Thyroid gland (tissue), 4 donors: ENCODE measurements around the gene MYL3.

Experiments
- POLR2A ChIP-seq, 2 donors: fragments of 450-650 bp; IDR thresholded peaks; one replicate each; pipeline ENCODE4 v1.6.1; 2017; ENCODE audit warnings: antibody characterized with exemption in 2 of 2, mild to moderate bottlenecking in 2 of 2, moderate library complexity in 1 of 2
- TF ChIP-seq, protein P1 (sequence below), 6 experiments: fragments of 200-600 bp in 3 of 6; fragments of 450-650 bp in 3 of 6; sonication (generic) in 3 of 6; IDR thresholded peaks; one replicate each; pipeline ENCODE4 v1.5.1; 2016 to 2019; ENCODE audit warnings: antibody characterized with exemption in 6 of 6, mild to moderate bottlenecking in 2 of 6, inconsistent platforms in 1 of 6, moderate library complexity in 1 of 6

DNA sequence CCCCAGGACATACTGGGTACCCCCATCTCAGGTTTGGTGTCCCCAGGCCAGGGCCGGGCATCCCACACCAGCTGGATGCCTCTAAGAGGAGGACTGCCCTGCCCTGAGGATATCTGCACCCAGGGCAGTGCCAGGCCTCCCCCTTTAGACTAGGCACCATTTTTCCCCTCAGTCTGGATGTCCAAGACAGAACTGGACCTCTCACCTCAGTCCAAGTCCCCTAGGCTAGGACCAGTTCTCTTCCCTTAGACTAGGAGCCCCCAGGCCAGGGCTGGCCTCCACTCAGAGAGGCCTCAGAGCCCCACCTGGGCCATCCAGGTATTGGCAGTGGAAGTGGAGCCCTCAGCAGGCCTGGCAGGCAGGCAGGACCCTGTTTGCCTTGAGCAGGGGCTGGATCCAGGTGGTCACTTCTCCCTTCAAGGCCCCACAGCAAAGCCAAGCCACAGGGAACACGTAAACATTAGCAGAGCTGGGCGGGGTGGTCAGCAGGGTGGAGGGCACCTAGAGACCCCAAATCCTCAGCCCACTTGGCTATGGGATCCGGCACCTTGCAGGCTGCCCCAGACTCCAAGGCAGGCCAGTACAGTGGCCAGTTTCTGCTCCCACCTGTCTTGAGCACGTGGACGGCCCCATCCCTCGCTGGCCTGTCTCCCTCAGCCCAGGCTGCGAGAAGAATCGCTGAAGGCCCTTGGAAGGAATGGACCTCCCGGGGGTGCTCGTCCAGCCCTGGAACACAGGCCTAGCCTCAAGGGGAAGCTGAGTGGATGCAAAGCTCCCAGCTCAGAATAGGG, 42.6 kb upstream of the MYL3 start:
- TF ChIP-seq, protein P1, sequence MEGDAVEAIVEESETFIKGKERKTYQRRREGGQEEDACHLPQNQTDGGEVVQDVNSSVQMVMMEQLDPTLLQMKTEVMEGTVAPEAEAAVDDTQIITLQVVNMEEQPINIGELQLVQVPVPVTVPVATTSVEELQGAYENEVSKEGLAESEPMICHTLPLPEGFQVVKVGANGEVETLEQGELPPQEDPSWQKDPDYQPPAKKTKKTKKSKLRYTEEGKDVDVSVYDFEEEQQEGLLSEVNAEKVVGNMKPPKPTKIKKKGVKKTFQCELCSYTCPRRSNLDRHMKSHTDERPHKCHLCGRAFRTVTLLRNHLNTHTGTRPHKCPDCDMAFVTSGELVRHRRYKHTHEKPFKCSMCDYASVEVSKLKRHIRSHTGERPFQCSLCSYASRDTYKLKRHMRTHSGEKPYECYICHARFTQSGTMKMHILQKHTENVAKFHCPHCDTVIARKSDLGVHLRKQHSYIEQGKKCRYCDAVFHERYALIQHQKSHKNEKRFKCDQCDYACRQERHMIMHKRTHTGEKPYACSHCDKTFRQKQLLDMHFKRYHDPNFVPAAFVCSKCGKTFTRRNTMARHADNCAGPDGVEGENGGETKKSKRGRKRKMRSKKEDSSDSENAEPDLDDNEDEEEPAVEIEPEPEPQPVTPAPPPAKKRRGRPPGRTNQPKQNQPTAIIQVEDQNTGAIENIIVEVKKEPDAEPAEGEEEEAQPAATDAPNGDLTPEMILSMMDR (IDR thresholded peaks at IDR 0.05) = no peak
- TF ChIP-seq POLR2A (IDR thresholded peaks at IDR 0.05) = no peak
